IMR-90 (cell line): ENCODE data around the gene CD9. TPM values are rescaled to one million over a fixed set of nuclear protein-coding genes. Genes with fewer than 3 reads are reported as not detected.

Source experiments
- ATAC-seq: fragments of 200-7000 bp; cut with Tn5 transposase; 2 replicates; pipeline ENCODE4 v1.9.1; 2020; ENCODE audit warnings: low read depth, mild to moderate bottlenecking, moderate library complexity
- BruUV-seq: library from RNA; stranded (reverse); fragments of 400-500 nt; replicated peaks from 2 replicates; lab custom pipeline; 2021; lab: Mats Ljungman, UMichigan
- CTCF ChIA-PET: fragments of 300-600 bp; formaldehyde crosslinking; extraction: SDS; loops from one replicate; lab custom pipeline; 2021; ENCODE audit warnings: antibody characterized with exemption; lab: Yijun Ruan, JAX
- POLR2A ChIA-PET: fragments of 300-600 bp; sonication (Branson Sonifier 250); formaldehyde crosslinking; loops from one replicate; lab custom pipeline; 2022; ENCODE audit warnings: antibody characterized with exemption; ENCODE audit not compliant: unreplicated experiment; lab: Charles Lee
- DNase-seq: peaks from one replicate; pipeline ENCODE4 v3.0.0; 2013
- H2AFZ ChIP-seq: replicated peaks from 2 replicates; pipeline ENCODE3; 2013; ENCODE audit warnings: low read length, mild to moderate bottlenecking; ENCODE audit not compliant: poor library complexity
- H2AK5ac ChIP-seq: 2 replicates; pipeline ENCODE4 v1.6.1; 2013; ENCODE audit warnings: low read depth, low read length, inconsistent platforms
- H2AK9ac ChIP-seq: replicated peaks from 2 replicates; pipeline ENCODE3; 2013; ENCODE audit warnings: mild to moderate bottlenecking, low read depth, low read length, moderate library complexity; ENCODE audit not compliant: poor library complexity
- H2BK120ac ChIP-seq: 2 replicates; pipeline ENCODE4 v1.6.1; 2013; ENCODE audit warnings: low read depth, low read length, inconsistent platforms
- H2BK15ac ChIP-seq: 3 replicates; pipeline ENCODE4 v1.6.1; 2013; ENCODE audit warnings: low read depth, low read length, inconsistent platforms
- H2BK20ac ChIP-seq: 2 replicates; pipeline ENCODE4 v1.6.1; 2013; ENCODE audit warnings: low read depth, mild to moderate bottlenecking, inconsistent platforms, low read length, moderate library complexity
- H2BK5ac ChIP-seq: 2 replicates; pipeline ENCODE4 v1.6.1; 2013; ENCODE audit warnings: mild to moderate bottlenecking, low read depth, low read length, inconsistent platforms; ENCODE audit not compliant: poor library complexity, severe bottlenecking
- H3K14ac ChIP-seq: replicated peaks from 2 replicates; pipeline ENCODE4 v1.6.1; 2013; ENCODE audit warnings: low read depth, low read length, inconsistent platforms
- H3K18ac ChIP-seq: 2 replicates; pipeline ENCODE4 v1.6.1; 2013; ENCODE audit warnings: low read depth, low read length, control low read depth
- H3K23ac ChIP-seq: 2 replicates; pipeline ENCODE4 v1.6.1; 2013; ENCODE audit warnings: low read depth, low read length, inconsistent platforms
- H3K27ac ChIP-seq: 2 replicates; pipeline ENCODE4 v1.5.1; 2013; ENCODE audit warnings: mild to moderate bottlenecking, control low read depth, low read length; ENCODE audit not compliant: insufficient read depth
- H3K27me3 ChIP-seq: 2 replicates; pipeline ENCODE4 v1.6.1; 2013; ENCODE audit warnings: low read length; ENCODE audit not compliant: control insufficient read depth, insufficient read depth
- H3K36me3 ChIP-seq: 2 replicates; pipeline ENCODE4 v1.6.1; 2013; ENCODE audit warnings: low read length, mixed read lengths; ENCODE audit not compliant: control insufficient read depth, insufficient read depth
- H3K4ac ChIP-seq: 2 replicates; pipeline ENCODE4 v1.6.1; 2013; ENCODE audit warnings: low read depth, low read length, inconsistent platforms
- H3K4me1 ChIP-seq: 2 replicates; pipeline ENCODE4 v1.6.1; 2013; ENCODE audit warnings: low read length, mixed read lengths; ENCODE audit not compliant: control insufficient read depth, insufficient read depth
- H3K4me2 ChIP-seq: 2 replicates; pipeline ENCODE4 v1.6.1; 2013; ENCODE audit warnings: low read depth, mild to moderate bottlenecking, control low read depth, low read length, moderate library complexity
- H3K4me3 ChIP-seq: 2 replicates; pipeline ENCODE4 v1.5.1; 2013; ENCODE audit warnings: low read depth, mild to moderate bottlenecking, control low read depth, low read length, moderate library complexity; ENCODE audit not compliant: insufficient read depth
- H3K56ac ChIP-seq: 2 replicates; pipeline ENCODE4 v1.6.1; 2013; ENCODE audit warnings: low read length, inconsistent platforms; ENCODE audit not compliant: insufficient read depth; ENCODE audit errors: extremely low read depth
- H3K79me1 ChIP-seq, 2 experiments: 2 replicates each; pipeline ENCODE4 v1.6.1; 2013; ENCODE audit warnings: low read length in 2 of 2, inconsistent platforms in 1 of 2, low read depth in 1 of 2
- H3K9ac ChIP-seq: 2 replicates; pipeline ENCODE4 v1.6.1; 2013; ENCODE audit warnings: low read depth, low read length, control low read depth
- H3K9me1 ChIP-seq: 2 replicates; pipeline ENCODE4 v1.6.1; 2013; ENCODE audit warnings: low read length, inconsistent platforms; ENCODE audit not compliant: insufficient read depth
- H3K9me3 ChIP-seq: 2 replicates; pipeline ENCODE4 v1.6.1; 2013; ENCODE audit warnings: low read length; ENCODE audit not compliant: control insufficient read depth, insufficient read depth
- H4K20me1 ChIP-seq: 2 replicates; pipeline ENCODE4 v1.6.1; 2013; ENCODE audit warnings: low read length, inconsistent platforms; ENCODE audit not compliant: insufficient read depth
- H4K5ac ChIP-seq: 2 replicates; pipeline ENCODE4 v1.6.1; 2013; ENCODE audit warnings: mild to moderate bottlenecking, low read depth, low read length, control low read depth
- H4K8ac ChIP-seq, 2 experiments: 2 replicates each; pipeline ENCODE4 v1.6.1; 2013; ENCODE audit warnings: low read depth in 2 of 2, low read length in 2 of 2, control low read depth in 1 of 2, inconsistent platforms in 1 of 2
- H4K91ac ChIP-seq: 2 replicates; pipeline ENCODE4 v1.6.1; 2013; ENCODE audit warnings: low read depth, low read length, inconsistent platforms; ENCODE audit not compliant: insufficient read depth
- BHLHE40 ChIP-seq: fragments of 150-350 bp; IDR thresholded peaks from 2 replicates; pipeline ENCODE4 v1.6.1; 2016; ENCODE audit warnings: mild to moderate bottlenecking, low read depth, low read length
- CHD1 ChIP-seq: IDR thresholded peaks from 2 replicates; pipeline ENCODE4 v1.6.1; 2012; ENCODE audit warnings: low read depth, low read length, improper control_type of control experiment
- MAFK ChIP-seq: IDR thresholded peaks from 2 replicates; pipeline ENCODE4 v1.6.1; 2012; ENCODE audit warnings: low read depth, low read length, improper control_type of control experiment
- MXI1 ChIP-seq: IDR thresholded peaks from 2 replicates; pipeline ENCODE4 v1.6.1; 2012; ENCODE audit warnings: low read depth, mild to moderate bottlenecking, low read length, moderate library complexity, borderline replicate concordance
- NFE2L2 ChIP-seq: fragments of 150-350 bp; IDR thresholded peaks from 2 replicates; pipeline ENCODE4 v1.6.1; 2016; ENCODE audit warnings: low read depth, mild to moderate bottlenecking, low read length
- RAD21 ChIP-seq: IDR thresholded peaks from 2 replicates; pipeline ENCODE4 v1.6.1; 2012; ENCODE audit warnings: low read length, improper control_type of control experiment
- RCOR1 ChIP-seq: IDR thresholded peaks from 2 replicates; pipeline ENCODE4 v1.6.1; 2012; ENCODE audit warnings: mild to moderate bottlenecking, low read length, improper control_type of control experiment; ENCODE audit not compliant: insufficient replicate concordance
- RFX5 ChIP-seq: IDR thresholded peaks from 2 replicates; pipeline ENCODE4 v1.8.0; 2012; ENCODE audit warnings: low read depth, mild to moderate bottlenecking, low read length, moderate library complexity
- WGBS, 2 experiments: methylation state at CpG; one replicate each; pipeline versions ENCODE4 v1.1.5 to v1.1.7; 2013; ENCODE audit warnings: missing lambda C conversion rate in 2 of 2; ENCODE audit not compliant: insufficient read length in 1 of 2; ENCODE audit errors: extremely low coverage in 2 of 2; 5-methylcytosine and 5-hydroxymethylcytosine counted together
- dilution Hi-C: fragments of 300-500 bp; cut with HindIII; formaldehyde crosslinking; loops from one replicate; pipeline ENCODE4 v1.14.3; 2018; ENCODE audit warnings: low sequenced_read_pairs; ENCODE audit not compliant: unreplicated experiment
- in situ Hi-C: fragments of 300-500 bp; cut with MboI; formaldehyde crosslinking; loops from 3 replicates; pipeline ENCODE4 v1.14.3; 2019; ENCODE audit warnings: low sequenced_read_pairs, inconsistent platforms, mixed read lengths
- intact Hi-C: fragments of 100-400 bp; cut with micrococcal nuclease; formaldehyde crosslinking; loops from 2 replicates; pipeline ENCODE4 v1.10.0; 2022
- polyA plus RNA-seq, 3 experiments: library from polyadenylated mRNA; depleted of rRNA; stranded (reverse); fragments of >200 nt; gene quantifications; 2 replicates each; pipeline ENCODE4 v1.2.3, GENCODE V29; 2012; ENCODE audit warnings: low replicate concordance in 1 of 3
- total RNA-seq: library from RNA; depleted of rRNA; stranded (reverse); fragments of >200 nt; gene quantifications from 2 replicates; pipeline ENCODE4 v1.2.3, GENCODE V29; 2012
- TF ChIP-seq, protein P1 (sequence below): fragments of 150-350 bp; IDR thresholded peaks from 2 replicates; pipeline ENCODE4 v1.6.1; 2016; ENCODE audit warnings: low read depth, mild to moderate bottlenecking, low read length, moderate library complexity, borderline replicate concordance

The CD9 gene
- total and polyA plus RNA-seq, 2 of the 4 experiments (the other 2 are of a cell fraction) = 48.8 to 70.9 TPM

DNA sequence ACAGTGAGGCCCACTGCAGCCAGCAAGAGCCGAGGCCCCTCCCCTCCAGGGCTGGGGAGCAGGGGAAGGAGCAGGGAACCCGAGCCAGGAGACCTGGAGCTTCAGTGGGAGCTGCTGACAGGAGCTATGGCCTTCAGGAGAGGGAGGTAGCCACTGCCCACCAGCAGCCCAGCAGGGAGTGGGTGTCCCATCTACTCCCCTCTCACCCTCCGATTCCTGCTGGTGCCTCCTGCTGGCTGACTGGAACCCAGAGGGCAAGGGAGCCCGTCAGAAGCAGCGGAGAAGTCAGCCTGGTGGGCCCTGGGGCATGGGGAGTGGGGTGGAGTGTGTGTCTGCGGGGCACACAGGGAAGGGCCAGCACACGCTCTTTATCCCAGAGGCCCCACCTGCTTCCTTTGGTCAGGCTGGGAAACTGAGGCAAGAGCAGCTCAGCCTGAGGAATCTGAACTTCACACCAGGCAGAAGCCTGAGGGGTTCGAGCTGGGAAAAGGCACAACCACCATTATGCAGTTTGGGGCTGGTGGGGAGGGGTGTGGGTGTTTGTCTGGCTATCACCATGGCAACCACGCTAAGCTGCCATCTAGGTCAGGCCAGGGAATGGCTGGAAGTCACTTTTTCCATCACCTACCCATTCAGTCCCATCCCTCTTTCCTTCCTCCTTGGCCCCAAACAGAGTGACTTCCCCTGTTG, 73.5 kb downstream of the CD9 start:
- no peak overlapping the region for H3K9ac ChIP-seq
- H2AK9ac ChIP-seq = peak overlapping the region; percentile 39
- in situ Hi-C loops (no loop called here), dilution Hi-C loops (no loop called here), intact Hi-C loops (no loop called here)
- H2BK20ac ChIP-seq = no peak overlapping the region
- no peak overlapping the region for H4K8ac ChIP-seq
- H2BK15ac ChIP-seq = no peak overlapping the region
- no peak overlapping the region for H2BK120ac ChIP-seq
- no peak overlapping the region for H3K18ac ChIP-seq
- no peak overlapping the region for H3K23ac ChIP-seq
- H3K9me3 ChIP-seq = no peaks in the 10 kb centered on the region
- peaks cover 10% of the 10 kb centered on the region; the same call in 1 of the 2 replicates for H3K4me1 ChIP-seq
- H3K14ac ChIP-seq = no peak overlapping the region
- no peak overlapping the region for H4K91ac ChIP-seq
- peaks cover 3% of the 10 kb centered on the region; the same call in 1 of the 2 replicates for H3K9me1 ChIP-seq
- H3K27ac ChIP-seq = no peak overlapping the region
- ChIA-PET POLR2A (no interaction called here), CTCF (interaction anchor here (1.6 kb wide), 1 partner anchor 77 kb away, joined by 5 read pairs; no protein-coding TSS in a partner anchor)
- H3K27me3 ChIP-seq = no peaks in the 10 kb centered on the region
- TF ChIP-seq BHLHE40 (no peak), RFX5 (no peak), NFE2L2 (no peak), RAD21 (no peak), RCOR1 (no peak), CHD1 (no peak), MXI1 (no peak), MAFK (no peak)
- TF ChIP-seq, protein P1, sequence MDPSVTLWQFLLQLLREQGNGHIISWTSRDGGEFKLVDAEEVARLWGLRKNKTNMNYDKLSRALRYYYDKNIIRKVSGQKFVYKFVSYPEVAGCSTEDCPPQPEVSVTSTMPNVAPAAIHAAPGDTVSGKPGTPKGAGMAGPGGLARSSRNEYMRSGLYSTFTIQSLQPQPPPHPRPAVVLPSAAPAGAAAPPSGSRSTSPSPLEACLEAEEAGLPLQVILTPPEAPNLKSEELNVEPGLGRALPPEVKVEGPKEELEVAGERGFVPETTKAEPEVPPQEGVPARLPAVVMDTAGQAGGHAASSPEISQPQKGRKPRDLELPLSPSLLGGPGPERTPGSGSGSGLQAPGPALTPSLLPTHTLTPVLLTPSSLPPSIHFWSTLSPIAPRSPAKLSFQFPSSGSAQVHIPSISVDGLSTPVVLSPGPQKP = no peak
- H3K36me3 ChIP-seq = no peaks in the 10 kb centered on the region
- ATAC-seq (no peak), DNase-seq (no peak)
- 92% methylated on average over 2 of the region's 9 CpGs; no CpG with 5 or more reads in 1 of the 2 experiments for WGBS, 2 experiments
- H4K5ac ChIP-seq = no peak overlapping the region
- no peak overlapping the region for H3K4ac ChIP-seq
- H2AK5ac ChIP-seq = peak overlapping the region; percentile 35; the same call in 1 of the 2 replicates
- H3K56ac ChIP-seq = no peak overlapping the region
- no peaks in the 10 kb centered on the region for H4K20me1 ChIP-seq
- H3K4me2 ChIP-seq = no peak overlapping the region
- no TSS peak for BruUV-seq
- no peak overlapping the region for H2AFZ ChIP-seq
- no peak overlapping the region for H3K4me3 ChIP-seq
- H2BK5ac ChIP-seq = no peak overlapping the region
- H3K79me1 ChIP-seq = no peaks in the 10 kb centered on the region
